HG03378 (cell line): Measurements from ENCODE around the gene LY6G6F.

Experiments used
- ATAC-seq: cut with Tn5 transposase; IDR thresholded peaks from one replicate; pipeline ENCODE4 v1.9.1; 2021; ENCODE audit warnings: mild to moderate bottlenecking, moderate library complexity; ENCODE audit not compliant: unreplicated experiment

Gene LY6G6F

GRCh38 chr6:31706599-31706998 lies at the start of gene LY6G6F:
LY6G6F (plus strand) TSS chr6:31706866; CDS start chr6:31706907, 41 bp downstream.
- no peak for ATAC-seq

- no peak for ATAC-seq
These were observed 49.1 kb upstream of the LY6G6F start for GRCh38 chr6:31657406-31658157.

GRCh38 chr6:31658158-31658688 lies 48.4 kb upstream of the LY6G6F start:
- ATAC-seq: no peak

GRCh38 chr6:31658983-31659648 lies 47.5 kb upstream of the LY6G6F start:
- no peak for ATAC-seq

- ATAC-seq: no peak
These were observed 46.9 kb upstream of the LY6G6F start for GRCh38 chr6:31659649-31660380.

- ATAC-seq: no peak
These were observed 46.0 kb upstream of the LY6G6F start, which contains the start of gene C6orf47 for GRCh38 chr6:31660381-31661261. C6orf47 (minus strand) TSS chr6:31660778; CDS start chr6:31659947, 831 bp downstream.

GRCh38 chr6:31661262-31662123 lies 45.2 kb upstream of the LY6G6F start:
- ATAC-seq: no peak

- ATAC-seq: no peak
These were observed 44.4 kb upstream of the LY6G6F start for GRCh38 chr6:31662124-31662723.

GRCh38 chr6:31663126-31663960 lies 43.3 kb upstream of the LY6G6F start:
- no peak for ATAC-seq

- ATAC-seq: no peak
These were observed 42.5 kb upstream of the LY6G6F start for GRCh38 chr6:31663961-31664789.

GRCh38 chr6:31664790-31665500 lies 41.7 kb upstream of the LY6G6F start, which contains the start of gene GPANK1:
GPANK1 (minus strand) TSS chr6:31664997; CDS start chr6:31664478, 519 bp downstream.
- peak; percentile 46 for ATAC-seq

GRCh38 chr6:31665501-31666336 lies 40.9 kb upstream of the LY6G6F start, which contains the start of gene CSNK2B:
CSNK2B (plus strand) TSS chr6:31666080; CDS start chr6:31666832, 752 bp downstream.
- ATAC-seq: peak; percentile 74

GRCh38 chr6:31666337-31666965 lies 40.2 kb upstream of the LY6G6F start:
- no peak for ATAC-seq

GRCh38 chr6:31669676-31670075 lies 37.0 kb upstream of the LY6G6F start, which contains the start of gene LY6G5B:
LY6G5B (plus strand) TSS chr6:31669976; CDS start chr6:31670951, 975 bp downstream.
- ATAC-seq: no peak
